ENCODE results near the gene ZFC3H1. TPM values are rescaled to one million over a fixed set of nuclear protein-coding genes. Genes with fewer than 3 reads are reported as not detected.

The ZFC3H1 gene
- total and polyA plus RNA-seq, 2 donors (not counting 3 experiments of a cell fraction or from before 2014, with no cell fraction given) = 23.6 to 60.4 TPM

GRCh38 chr12:71594214-71594948 lies 69.3 kb downstream of the ZFC3H1 start:
- Histone ChIP-seq H3K9me3 (replicated peaks; ENCODE audit: control insufficient read depth, insufficient read depth, low read length) (no peaks in the 10 kb centered on the region), H3K9me1 (replicated peaks; ENCODE audit: control insufficient read depth, extremely low read depth, insufficient read depth, low read length) (no peaks in the 10 kb centered on the region), H3K27ac (ENCODE audit: insufficient read depth, low read depth, low read length) (no peak overlapping the region), H3K27me3 (ENCODE audit: control insufficient read depth in 2 of 2, insufficient read depth in 2 of 2, low read length in 2 of 2) (peaks cover 9 to 30% of the 10 kb centered on the region in 2 experiments), H4K20me1 (replicated peaks; ENCODE audit: control insufficient read depth, extremely low read depth, insufficient read depth, low read length) (no peaks in the 10 kb centered on the region), H3K4me2 (ENCODE audit: insufficient read depth, low read length) (no peak overlapping the region), H2AFZ (ENCODE audit: low read depth, low read length) (peak overlapping the region; percentile 30), H3K36me3 (ENCODE audit: control insufficient read depth in 2 of 2, extremely low read depth in 1 of 2, insufficient read depth in 2 of 2, low read length in 2 of 2) (no peaks in the 10 kb centered on the region), H3K4me1 (ENCODE audit: control insufficient read depth, extremely low read depth, insufficient read depth, low read length) (no peaks in the 10 kb centered on the region), H3K4me3 (replicated peaks in 1 of 3; ENCODE audit: insufficient read depth in 1 of 3, low read depth in 1 of 3, low read length in 3 of 3) (no peak overlapping the region), H3K79me2 (ENCODE audit: control insufficient read depth, insufficient read depth, low read length) (no peaks in the 10 kb centered on the region), H3K9ac (replicated peaks; ENCODE audit: extremely low read depth, insufficient read depth, low read length) (no peak overlapping the region)
- BruUV-seq (replicated peaks) = no TSS peak
- intact Hi-C loops (cut with micrococcal nuclease) (no loop called here), dilution Hi-C loops (cut with MboI; ENCODE audit: extremely low pct_ligation_motif_present, low sequenced_read_pairs) (no loop called here)
- no peak for FAIRE-seq
- no peak for DNase-seq (ENCODE audit: low read depth, low spot score)
- CTCF ChIA-PET = interaction anchor here (1.4 to 2.3 kb wide), 2 partner anchors 11 to 33 kb away, joined by 6 to 16 read pairs; no protein-coding TSS in a partner anchor
- TF ChIP-seq EZH2 (IDR thresholded peaks at IDR 0.05; ENCODE audit: borderline replicate concordance, low read depth, low read length, severe bottlenecking) (no peak), GATA2 (IDR thresholded peaks at IDR 0.05; ENCODE audit: insufficient read depth, insufficient read length, low read depth, low read length) (no peak), FOS (IDR thresholded peaks at IDR 0.05; ENCODE audit: borderline replicate concordance, insufficient read depth, low read length) (no peak), POLR2A (IDR thresholded peaks at IDR 0.05; ENCODE audit: low read depth, low read length) (no peak), MYC (IDR thresholded peaks at IDR 0.05; ENCODE audit: low read depth, low read length) (no peak), POLR2AphosphoS5 (IDR thresholded peaks at IDR 0.05; ENCODE audit: insufficient read depth, low read depth, low read length) (no peak), JUN (IDR thresholded peaks at IDR 0.05; ENCODE audit: borderline replicate concordance, insufficient read depth, insufficient read length, low read depth) (no peak)
- TF ChIP-seq, protein P1, sequence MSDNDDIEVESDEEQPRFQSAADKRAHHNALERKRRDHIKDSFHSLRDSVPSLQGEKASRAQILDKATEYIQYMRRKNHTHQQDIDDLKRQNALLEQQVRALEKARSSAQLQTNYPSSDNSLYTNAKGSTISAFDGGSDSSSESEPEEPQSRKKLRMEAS (IDR thresholded peaks at IDR 0.05; ENCODE audit: insufficient read depth, insufficient read length) = no peak
- TF ChIP-seq, protein P2, sequence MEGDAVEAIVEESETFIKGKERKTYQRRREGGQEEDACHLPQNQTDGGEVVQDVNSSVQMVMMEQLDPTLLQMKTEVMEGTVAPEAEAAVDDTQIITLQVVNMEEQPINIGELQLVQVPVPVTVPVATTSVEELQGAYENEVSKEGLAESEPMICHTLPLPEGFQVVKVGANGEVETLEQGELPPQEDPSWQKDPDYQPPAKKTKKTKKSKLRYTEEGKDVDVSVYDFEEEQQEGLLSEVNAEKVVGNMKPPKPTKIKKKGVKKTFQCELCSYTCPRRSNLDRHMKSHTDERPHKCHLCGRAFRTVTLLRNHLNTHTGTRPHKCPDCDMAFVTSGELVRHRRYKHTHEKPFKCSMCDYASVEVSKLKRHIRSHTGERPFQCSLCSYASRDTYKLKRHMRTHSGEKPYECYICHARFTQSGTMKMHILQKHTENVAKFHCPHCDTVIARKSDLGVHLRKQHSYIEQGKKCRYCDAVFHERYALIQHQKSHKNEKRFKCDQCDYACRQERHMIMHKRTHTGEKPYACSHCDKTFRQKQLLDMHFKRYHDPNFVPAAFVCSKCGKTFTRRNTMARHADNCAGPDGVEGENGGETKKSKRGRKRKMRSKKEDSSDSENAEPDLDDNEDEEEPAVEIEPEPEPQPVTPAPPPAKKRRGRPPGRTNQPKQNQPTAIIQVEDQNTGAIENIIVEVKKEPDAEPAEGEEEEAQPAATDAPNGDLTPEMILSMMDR (IDR thresholded peaks at IDR 0.05; ENCODE audit: extremely low read depth in 1 of 2, insufficient read depth in 1 of 2, low read depth in 1 of 2, low read length in 2 of 2) = no peak
- POLR2A ChIA-PET = no interaction called here
